GM19240 (cell line): ENCODE results near the gene IFITM10.

ENCODE experiments used
- DNase-seq: peaks from one replicate; pipeline ENCODE4 v3.0.0; 2011; ENCODE audit warnings: low spot score; ENCODE audit not compliant: insufficient read length

The IFITM10 gene

DNA sequence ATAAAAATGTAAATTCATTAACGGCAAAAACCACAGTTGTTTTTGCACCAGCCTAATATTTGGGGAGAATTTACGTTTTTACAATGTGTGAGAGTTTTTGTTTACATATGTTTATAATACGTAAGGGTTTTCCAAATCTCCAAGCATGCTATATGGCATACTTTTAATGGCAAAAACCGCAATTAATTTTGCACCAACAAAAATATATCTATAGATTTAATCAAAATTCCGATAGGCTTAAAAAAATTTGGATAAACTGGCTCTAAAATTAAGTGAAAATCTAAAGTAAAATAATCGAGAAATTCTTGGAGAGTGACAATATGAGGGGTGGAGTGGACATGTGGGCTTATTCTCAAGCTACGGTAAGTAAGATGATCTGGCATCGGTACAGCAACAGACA lies 30.6 kb downstream of the IFITM10 start:
- DNase-seq: no peak

GRCh38 chr11:1718326-1718725 lies 32.1 kb downstream of the IFITM10 start:
- no peak for DNase-seq

DNA sequence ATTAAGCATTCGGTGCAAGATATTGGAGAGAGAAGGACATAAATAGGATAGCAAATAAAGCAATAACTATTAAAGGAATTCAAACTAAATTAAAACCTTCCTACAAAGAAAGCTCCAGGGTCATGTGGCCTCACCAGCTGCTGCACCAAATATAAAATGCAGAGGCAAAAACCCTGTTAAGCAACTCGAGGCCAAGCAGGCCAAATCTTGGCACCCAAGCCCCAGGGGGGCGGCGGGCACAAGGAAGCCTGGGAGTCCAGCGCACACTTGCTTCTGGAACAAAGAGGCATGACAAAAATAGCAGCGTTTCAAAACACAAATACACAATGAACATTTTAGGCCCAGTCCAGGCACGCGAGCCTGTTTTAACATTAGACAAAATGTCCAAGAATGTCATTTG lies 32.6 kb downstream of the IFITM10 start:
- no peak for DNase-seq

DNA sequence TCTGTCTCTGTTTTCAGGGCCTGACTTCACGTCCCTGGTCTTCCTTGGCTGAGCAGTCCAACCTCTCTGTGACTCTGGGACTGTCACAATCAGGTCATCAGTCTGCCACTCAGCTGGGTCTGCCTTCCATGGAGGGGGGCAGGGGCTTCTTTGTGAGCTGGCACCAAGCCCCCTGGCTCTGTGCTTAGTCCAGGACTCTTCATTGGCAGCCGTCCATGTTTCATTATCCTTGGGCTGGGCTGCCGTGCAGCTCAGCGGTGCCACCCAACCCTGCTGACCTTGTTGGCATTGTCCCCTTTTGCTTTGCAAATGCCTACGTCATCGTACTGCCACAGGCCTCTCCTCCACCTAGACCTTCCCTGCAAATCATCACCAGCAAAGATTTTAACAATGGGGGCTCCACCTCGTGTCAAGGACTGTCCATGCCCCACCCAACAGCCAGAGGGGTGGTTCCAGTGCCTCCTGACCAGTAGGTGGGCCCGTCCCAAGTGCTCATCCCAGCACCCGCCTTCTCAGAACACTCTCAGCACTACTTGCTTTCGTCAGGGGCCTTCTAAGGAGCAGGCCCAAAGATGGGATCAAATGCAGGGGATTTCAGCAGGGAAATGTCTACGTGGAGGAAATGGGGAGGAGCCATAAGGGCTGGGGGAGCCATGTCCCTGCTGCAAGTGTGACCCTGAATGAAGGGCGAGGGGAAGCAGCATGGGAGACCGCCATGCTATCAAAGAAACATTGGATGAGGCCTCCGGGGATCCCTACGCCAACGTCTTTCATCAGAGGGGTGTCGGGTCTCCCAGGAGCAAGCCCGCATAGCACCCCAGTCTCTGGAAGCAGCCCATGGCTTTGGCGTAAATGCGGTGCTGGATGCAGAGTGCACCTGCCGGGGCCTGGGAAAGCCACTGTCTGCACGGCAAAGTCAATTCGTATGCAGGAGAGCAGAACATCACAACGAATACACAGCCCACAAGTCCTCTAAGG lies 35.2 kb downstream of the IFITM10 start:
- no peak for DNase-seq

DNA sequence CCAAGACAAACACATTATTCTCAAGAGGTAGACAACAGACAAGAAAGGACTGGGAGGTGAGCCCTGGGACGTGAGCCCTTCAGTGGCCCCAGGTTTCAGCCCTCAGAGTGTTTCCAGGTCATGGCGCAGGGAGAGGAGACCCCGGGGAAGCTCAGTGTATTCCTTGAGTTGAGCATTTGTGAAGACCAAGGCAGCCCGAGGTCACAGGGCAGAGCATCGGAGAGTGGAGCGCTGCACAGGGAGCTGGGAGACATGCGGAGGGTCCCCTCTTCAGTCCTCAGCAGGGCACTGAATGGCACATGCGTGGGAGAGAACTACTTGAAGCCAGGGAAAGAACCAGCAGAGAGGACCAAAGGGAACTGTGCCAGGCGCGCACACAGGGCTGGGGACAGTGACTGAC lies 41.7 kb downstream of the IFITM10 start:
- DNase-seq: no peak

GRCh38 chr11:1707751-1708150 lies 42.6 kb downstream of the IFITM10 start:
- DNase-seq: no peak

DNA sequence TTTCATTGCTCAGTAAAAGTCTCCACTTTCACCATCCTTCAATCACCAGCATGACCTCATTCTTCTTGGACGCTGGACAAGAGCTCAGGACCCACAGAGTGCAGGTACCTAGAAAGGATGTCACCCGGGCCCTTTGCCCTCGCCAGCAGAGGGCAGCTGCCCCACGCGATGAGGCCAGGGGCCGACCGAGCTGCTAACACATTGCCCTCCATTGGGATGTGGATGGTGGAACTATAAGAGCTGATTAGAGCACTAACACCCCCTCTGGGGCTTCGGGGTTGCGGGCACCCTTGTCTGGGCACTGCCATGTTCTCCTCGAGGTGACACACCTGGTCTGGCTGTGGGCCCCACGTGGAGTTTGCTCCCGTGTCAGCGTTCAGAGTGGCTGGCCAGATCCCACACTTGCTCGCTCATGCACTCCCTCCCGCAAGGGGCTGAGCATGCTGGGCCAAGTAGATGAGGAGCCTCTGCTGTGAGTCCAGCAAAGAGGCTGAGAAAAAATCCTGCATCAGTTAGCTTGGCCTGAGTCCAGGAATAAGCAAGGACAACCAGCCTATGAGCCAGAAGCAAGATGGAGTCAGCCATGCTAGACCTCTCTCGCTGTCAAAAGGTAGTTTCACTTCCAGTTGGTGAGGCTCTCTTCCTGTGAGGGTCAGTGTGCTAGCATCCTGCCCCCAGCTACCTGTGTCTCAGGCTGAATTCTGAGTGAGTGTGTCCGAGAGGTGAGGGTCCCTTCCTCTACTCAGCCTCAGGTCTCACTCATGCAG lies 43.6 kb downstream of the IFITM10 start:
- DNase-seq: no peak

- DNase-seq: no peak
These were observed 45.0 kb downstream of the IFITM10 start for GRCh38 chr11:1705126-1706052.

DNA sequence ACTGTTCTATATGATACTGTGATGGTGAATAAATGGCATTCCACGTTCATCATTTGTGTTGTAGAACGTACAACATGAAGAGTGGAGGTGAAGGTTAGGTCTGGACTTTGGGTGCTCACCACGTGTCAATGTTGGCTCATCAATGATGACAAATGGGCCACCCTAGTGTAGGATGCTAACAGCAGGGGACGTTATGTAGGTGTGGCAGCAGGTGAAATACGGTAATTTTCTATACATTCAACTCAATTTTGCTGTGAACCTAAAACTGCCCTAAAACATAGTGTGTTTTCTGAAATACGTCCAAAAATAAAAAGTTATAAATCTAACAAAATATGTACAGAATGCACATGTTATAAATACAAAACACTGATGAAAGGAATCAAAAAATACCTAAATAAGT lies 47.2 kb downstream of the IFITM10 start:
- DNase-seq: no peak

GRCh38 chr11:1702506-1702905 lies 47.9 kb downstream of the IFITM10 start:
- DNase-seq: no peak

GRCh38 chr11:1701091-1701807 lies 49.1 kb downstream of the IFITM10 start:
- DNase-seq: no peak

- DNase-seq: no peak
These were observed 50.6 kb downstream of the IFITM10 start for GRCh38 chr11:1699771-1700170.

GRCh38 chr11:1696608-1697570 lies 53.5 kb downstream of the IFITM10 start, which contains the start of gene KRTAP5-6:
Gene KRTAP5-6, plus strand, starts transcription at chr11:1697195. Its CDS starts 51 bp downstream, at chr11:1697246.
- no peak for DNase-seq

GRCh38 chr11:1695548-1696108 lies 54.8 kb downstream of the IFITM10 start:
- DNase-seq: no peak

- no peak for DNase-seq
These were observed 55.4 kb downstream of the IFITM10 start for GRCh38 chr11:1694846-1695547.

- peak; percentile 77 for DNase-seq
These were observed 56.1 kb downstream of the IFITM10 start for GRCh38 chr11:1694064-1694845.

GRCh38 chr11:1693327-1694063 lies 56.9 kb downstream of the IFITM10 start:
- DNase-seq: peak; percentile 69
